ENCODE results near the gene KRT34. TPM values are rescaled to one million over a fixed set of nuclear protein-coding genes. Genes with fewer than 3 reads are reported as not detected.
"Not testable (repeated sequence)": the region's sequence is repeated elsewhere in the genome, so short reads cannot be mapped to it uniquely, and the experiment has no call there.

Gene KRT34
- total RNA-seq, 2 donors from 2014 or later, result not detected

DNA sequence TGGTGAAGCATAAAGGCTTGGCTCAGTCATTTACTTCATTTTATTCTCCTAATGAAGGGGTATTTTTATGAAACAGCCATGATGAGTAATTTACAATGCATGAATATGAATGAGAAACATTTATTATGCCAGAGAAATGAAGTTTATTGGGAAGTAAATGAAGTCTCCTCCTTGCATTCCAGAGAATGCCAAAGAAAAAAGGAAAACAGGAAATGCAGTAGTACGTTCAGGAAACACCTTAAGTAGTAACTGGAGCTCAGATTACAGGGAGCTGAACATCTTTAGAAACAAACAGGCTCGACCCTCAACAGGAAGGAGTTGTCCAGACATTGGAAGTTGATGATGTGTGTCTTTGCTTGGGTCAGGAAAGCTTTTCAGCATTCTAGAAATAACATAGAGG is 4.6 kb downstream of the KRT34 start:
- intact Hi-C loops (cut with DNase I), result no loop called here
- no peak for DNase-seq (ENCODE audit: low spot score)

DNA sequence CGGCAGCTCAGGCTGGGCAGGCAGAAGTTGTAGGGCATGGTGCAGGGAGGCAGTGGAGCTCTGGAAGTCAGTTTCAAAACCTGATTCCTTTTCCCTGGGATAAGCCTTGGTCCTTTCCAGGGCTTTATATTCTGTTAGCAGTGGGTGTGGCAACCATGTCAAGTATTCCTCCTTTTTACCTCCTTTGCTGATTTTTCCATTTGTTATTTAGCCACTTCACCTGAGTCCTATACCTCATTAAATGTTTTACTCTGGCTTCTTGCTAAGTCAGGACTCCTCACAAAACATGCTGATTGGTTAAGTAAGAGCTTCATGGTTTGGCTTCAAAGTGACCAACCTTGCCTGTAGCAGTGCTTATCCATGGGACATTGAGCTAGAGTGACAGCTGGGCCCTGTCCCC is 12.4 kb downstream of the KRT34 start, which contains the start of gene KRT33B:
TSS of gene KRT33B (minus strand) at position 101 of the 400 bp plus-strand sequence. CDS start at position 38, 63 bp downstream.
- intact Hi-C loops (cut with DNase I), result no loop called here

DNA sequence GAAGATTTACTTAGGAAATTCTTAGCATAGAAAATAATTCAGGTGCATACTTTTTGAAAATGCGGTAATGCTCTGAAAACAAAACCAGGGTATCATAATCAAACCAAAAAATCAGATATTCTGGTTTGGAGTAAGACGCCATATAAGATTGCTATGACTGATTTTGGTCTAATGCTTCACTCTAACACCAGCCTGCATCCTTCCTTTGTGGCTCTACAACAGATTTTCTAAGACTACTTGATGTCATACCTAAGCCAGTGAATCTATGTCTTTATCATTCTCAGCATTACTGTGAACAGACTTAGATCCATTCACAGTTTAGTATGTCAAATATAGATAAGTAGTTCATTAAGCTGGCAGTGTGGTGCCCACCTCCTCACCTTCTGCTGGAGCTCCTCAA is 13.1 kb downstream of the KRT34 start:
- intact Hi-C loops (cut with DNase I), result no loop called here

More for the DNA sequence above, 12.4 kb downstream of the KRT34 start, which contains the start of gene KRT33B:
- no peak for DNase-seq (ENCODE audit: low spot score)

DNA sequence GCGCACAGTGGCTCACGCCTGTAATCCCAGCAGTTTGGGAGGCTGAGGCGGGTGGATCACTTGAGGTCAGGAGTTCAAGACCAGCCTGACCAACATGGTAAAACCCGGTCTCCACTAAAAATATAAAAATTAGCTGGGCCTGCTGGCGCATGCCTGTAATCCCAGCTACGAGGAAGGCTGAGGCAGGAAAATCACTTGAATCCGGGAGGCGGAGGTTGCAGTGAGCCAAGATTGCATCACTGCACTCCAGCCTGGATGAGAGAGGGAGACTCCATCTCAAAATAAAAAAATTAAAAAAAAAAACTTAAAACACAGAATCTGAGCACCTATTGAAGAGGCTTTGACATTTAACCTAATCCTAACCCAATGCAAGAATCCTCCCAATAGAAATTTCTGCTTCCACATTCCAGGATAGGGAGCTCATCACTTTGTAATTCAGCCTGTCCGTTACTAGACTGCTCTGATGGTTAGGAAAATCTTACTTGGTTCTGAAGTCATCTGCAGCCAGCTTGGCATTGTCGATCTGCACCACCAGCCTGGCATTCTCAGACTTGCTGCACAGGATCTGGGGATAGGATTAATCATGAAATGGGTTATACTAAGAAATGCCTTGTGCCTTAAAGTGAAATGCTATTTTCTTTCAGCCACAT is 14.6 kb downstream of the KRT34 start:
- intact Hi-C loops (cut with DNase I), result no loop called here

More for the DNA sequence above, 13.1 kb downstream of the KRT34 start:
- no peak for DNase-seq (ENCODE audit: low spot score)

DNA sequence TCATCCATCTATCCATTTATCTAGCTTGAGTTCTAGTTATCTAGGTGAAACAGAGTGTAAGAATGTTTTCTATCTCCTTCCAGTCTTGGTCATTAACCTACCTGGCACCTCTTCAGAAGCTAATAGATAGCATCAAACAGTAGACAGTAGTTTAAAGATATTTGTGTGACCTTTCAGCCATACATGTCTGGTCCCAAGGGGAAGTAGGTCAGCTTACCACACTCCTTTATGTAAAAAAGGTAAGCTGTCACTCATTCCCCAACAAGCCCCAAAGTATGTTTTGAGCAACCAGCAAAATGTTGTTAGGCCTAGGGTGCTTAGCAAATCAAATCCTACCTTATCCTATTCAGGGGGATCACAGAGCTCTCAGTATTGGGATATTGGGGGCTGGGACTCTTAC is 16.0 kb downstream of the KRT34 start:
- DNase-seq (ENCODE audit: low spot score), result no peak
- intact Hi-C loops (cut with DNase I), result no loop called here

More for the DNA sequence above, 14.6 kb downstream of the KRT34 start:
- DNase-seq (ENCODE audit: low spot score), result no peak

DNA sequence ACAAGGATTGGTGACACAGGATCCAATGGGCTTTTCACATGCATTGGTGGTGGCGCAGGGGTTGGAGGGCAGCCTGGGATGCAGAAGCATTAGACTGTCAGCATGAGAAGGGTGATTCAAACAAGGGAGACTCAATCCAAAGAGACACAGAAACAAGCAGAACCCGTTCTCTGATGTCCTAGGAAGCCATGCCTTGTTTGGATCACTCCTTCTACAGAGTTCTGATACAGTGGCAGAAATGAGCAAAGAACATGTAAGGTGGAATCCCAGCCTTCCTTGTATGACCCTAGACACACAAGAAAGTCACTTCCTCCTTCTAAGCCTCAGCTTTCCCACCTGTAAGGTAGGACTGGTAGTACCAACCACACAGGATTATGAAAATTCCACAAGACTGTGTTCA is 18.2 kb downstream of the KRT34 start:
- DNase-seq (ENCODE audit: low spot score), result no peak
- intact Hi-C loops (cut with DNase I), result no loop called here

DNA sequence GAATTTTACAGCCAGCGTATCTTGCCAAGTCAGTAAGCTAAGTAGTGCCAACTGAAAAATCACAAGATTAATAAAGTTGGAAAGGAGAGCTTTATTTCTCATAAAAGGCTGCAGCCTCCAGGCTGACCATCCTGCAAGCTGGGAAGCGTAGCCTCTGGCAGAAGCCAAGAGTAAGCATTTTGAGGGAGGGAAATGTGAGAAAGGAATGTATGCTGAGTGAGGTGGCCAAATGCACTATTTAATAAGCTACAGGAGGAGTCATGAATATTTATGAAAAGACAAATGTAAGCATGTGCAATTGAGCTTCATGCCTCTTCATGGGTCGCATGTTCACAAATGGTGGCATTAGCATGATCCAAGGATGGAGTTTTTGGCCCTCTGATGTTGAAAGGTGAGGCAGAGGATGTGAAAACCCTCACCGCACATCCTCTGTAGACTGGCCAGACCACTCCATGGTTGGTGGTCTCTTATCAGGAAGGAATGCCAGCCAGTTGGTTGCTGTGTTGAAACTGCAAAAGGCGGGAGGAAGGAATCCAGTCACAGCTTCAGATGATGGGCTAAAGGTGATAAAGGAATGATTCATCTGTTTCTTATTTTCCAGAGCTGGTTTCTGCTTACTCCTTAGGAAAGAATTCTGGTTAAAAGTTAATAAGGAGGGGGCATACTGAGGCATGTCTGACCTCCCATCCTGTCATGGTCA is 21.7 kb downstream of the KRT34 start:
- DNase-seq (ENCODE audit: low spot score), result no peak
- intact Hi-C loops (cut with DNase I), result no loop called here

DNA sequence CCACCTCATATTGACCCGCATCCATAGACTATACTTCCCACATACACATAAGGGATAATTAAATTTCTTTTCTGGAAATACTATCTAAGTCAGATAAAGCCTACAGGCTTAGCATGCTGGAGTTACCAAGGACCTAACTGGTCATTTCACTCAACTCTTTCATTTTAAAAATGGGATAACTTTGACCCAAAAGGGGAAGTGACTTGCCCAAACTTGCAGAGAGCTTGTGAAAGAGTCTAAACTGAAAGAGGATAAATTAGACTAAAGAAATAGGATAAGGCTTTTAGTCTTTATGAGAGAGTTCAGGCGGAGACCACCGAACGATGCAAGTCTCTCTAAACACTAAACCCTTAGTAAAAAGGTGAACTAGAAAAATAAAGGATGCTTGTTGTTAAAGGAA is 27.6 kb downstream of the KRT34 start:
- intact Hi-C loops (cut with DNase I), result no loop called here
- DNase-seq (ENCODE audit: low spot score), result no peak

DNA sequence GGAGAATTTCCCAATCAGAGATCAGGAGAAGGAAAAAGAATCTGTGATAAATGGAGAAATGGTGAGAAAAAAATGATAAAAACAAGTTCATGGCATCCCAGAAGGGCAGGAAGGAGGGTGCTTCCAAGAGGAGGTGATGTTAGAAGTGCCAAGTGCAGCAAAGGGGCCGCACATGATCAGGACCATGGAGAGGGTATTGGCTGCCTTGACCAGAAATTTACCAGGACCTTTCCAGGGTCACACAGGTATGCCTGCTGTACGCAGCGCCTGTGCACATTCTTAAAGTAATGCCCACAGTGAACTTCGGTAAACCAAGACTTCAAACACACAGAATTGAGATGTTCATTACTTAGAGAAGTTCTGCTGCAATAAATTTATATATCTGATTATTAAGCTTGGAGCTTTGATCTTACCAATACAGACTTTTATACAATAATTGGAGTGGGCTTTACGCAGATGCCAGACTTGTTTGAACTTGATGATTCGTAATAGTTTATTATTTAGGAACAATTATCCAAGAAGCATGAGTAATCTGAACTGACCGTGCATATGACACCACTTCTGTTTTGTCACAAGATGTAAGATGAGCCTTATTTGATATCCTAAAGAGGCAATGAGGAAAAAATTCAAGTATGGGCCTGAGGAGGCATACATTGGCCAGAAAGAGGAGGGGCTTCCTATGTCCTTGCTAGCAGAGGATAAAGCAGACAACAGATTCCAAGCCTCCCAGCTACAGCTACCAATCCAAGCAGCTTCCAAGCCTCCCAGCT is 29.3 kb downstream of the KRT34 start:
- DNase-seq (ENCODE audit: low spot score), result no peak
- intact Hi-C loops (cut with DNase I), result no loop called here

DNA sequence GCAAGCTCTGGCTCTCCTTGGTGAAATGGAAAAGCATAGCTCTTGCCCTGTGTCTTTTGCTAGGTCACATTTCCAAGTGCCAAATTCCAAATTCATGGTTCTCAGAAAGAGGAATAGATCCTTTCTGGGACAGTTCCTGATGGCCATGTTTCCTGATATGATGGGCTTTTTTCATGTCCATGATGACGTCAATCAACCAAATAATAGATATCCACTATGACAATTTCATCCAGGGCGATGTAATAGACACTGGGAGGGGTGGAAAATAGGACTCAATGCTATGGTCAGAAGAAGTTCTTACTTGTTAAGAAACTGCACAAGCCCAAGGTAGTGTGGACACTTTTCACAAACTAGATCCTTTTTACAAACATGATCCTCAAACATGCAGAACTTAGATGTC is 30.9 kb downstream of the KRT34 start:
- intact Hi-C loops (cut with DNase I), result no loop called here
- no peak for DNase-seq (ENCODE audit: low spot score)

DNA sequence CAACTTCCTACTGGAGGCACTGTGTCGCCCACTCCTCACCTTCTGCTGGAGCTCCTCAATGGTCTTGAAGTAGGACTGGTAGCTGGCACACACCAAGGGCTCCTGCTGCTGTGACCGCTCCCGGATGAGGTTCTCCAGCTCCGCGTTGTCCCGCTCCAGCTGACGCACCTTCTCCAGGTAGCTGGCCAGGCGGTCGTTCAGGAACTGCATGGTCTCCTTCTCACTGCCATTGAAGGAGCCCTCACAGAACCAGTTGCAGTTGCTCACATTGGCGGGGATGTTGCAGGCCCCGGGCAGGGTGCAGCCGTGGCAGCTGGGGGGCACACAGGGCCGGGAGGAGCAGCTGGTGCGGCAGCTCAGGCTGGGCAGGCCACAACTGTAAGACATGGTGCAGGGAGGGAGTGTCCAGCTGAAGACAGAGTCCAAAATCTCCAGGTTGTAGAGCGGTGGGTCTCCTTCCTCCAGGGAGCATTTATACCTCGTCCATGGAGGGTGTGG is 31.7 kb downstream of the KRT34 start, which contains the start of gene KRT33A:
TSS of gene KRT33A (minus strand) at position 448 of the 498 bp plus-strand sequence. CDS start at position 387, 61 bp downstream.
- intact Hi-C loops (cut with DNase I); DNase-seq (ENCODE audit: low spot score): not testable (repeated sequence)

DNA sequence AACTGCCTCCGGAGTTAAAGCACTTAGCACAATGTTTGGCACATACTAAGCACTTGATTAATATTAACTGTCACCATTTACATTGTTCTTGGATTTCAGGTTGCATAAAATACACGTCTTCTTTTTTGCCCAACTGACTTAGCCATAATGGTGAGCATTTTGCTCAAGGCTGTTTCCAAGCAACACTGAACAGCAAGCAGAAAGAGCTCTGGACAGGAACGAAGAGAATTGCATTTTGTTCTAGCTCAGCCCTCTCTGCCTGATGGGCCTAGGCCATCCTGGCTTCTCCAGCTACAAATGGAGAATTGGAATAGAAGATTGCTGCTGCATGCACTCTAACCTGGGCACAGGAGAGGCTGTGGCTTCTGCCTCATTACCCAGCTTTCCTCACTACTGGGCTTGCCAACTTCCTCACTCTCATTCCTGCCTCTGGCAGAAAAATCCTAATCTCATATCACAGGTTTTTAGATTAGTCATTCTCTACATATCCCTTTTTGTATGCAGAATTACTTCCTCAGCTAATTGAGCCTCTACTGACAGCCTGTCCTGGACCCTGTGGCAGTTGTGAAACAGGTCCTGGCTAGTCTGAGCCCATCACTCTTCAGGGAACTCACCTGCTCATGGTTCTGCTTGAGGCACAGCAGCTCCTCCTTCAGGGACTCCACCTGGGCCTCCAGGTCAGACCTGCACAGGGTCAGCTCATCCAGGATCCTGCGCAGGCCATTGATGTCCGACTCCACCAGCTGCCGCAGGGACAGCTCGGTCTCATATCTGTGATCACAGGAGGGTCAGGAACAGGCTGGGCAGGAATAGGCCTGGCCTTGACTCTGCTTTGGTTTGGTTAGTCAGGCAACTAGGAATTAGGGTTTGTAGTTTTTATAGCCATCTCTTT is 34.0 kb downstream of the KRT34 start:
- DNase-seq (ENCODE audit: low spot score), result no peak
- intact Hi-C loops (cut with DNase I), result no loop called here

DNA sequence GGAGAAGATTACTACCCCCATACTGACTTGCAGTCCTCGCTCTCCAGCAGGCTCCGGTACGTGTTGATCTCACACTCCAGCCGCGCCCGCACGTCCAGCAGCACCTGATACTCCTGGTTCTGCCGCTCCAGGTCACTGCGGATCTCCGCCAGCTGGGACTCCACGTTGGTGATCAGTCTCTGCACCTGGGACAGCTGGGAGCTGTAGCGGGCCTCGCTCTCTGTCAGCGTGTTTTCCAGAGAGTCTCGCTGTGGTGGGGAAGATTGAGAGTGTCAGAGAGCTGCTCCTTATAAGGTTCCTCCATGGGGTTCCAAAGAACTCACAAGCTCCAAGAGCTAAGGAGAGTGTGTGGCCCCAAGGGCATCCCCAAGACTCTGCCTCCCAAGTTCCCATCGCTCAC is 35.7 kb downstream of the KRT34 start:
- DNase-seq (ENCODE audit: low spot score), result not testable (repeated sequence)

DNA sequence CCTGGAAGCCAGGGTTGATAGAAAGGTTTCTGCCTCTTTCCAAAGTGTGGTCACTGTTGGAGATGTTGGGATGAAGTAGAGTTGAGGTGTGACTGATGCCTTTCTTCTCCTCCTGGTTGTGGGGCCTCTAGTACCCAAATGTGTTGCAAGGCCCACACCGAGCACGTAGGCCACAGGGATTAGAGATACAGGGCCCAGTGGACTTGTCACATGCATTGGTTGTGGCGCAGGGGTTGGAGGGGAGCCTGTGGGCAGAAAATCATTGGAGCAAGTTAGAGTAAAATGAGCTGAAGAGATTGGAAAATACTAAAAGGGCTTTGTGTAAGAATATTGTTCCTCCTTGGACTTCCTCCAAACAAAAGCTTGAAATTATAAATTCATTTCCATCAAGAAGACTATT is 36.1 kb downstream of the KRT34 start:
- intact Hi-C loops (cut with DNase I), result no loop called here
- DNase-seq (ENCODE audit: low spot score), result no peak

More for the DNA sequence above, 35.7 kb downstream of the KRT34 start:
- intact Hi-C loops (cut with DNase I), result not testable (repeated sequence)

DNA sequence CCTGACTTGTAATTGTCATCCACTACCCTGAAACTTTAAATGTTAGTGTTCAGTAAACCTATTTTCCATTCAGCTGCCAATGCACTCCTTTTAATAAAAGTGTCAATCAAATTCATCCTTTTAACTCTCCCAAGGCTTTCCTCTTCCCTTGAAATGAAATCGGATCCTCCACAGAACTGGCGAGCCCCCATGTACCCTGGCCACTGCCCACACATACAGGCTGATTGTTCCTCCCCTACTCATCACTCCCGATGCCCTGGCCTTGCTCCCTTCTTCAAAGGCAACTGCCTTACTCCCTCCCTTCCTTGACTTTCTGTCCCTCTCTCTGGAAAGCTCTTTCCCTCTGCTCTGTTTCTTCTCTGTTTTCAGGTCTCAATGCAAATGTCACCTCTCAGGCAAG is 39.1 kb downstream of the KRT34 start:
- intact Hi-C loops (cut with DNase I), result no loop called here
- DNase-seq (ENCODE audit: low spot score), result no peak

DNA sequence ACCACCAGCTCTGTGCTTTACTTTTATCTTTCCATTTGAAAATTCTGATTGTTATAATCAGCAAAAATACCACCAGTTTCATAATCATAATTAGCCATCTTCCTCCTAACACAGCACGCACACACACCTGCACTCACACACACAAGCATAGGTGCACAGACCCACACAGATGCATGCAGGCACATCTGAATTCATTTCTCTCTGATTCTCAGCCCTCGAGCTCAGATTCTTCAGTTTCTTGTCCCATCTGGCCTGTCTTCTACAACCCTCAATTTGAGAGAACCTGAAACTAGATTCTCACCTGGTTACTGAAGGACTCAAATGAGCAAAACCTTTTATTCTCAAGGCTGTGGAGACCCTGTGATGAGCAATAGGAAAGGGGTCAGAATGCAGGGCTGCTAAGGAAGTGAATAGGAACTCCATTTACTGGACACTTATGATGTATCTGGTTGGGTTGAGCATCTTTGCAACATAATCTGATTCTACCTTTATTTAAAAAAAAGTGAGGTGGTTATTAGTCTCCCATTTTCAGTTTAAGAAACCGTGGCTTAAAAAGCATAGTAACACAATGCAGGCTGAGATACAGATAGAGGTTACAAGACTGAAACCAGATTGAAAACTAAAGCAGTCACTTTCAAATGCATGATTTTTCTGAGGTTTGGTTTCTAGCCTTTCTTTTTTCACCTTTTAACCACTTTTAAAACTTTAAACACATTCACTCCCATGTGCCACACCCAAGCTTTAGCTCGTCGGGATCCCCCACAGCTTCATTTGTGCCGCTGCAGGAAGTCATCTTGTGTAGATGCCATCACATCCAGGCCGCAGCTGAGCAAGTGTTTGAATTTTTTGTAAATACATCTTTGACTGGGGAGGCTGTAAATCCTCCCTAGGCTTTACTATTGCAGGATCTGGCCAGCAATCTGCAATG is 40.9 kb downstream of the KRT34 start:
- DNase-seq (ENCODE audit: low spot score), result no peak
- intact Hi-C loops (cut with DNase I), result no loop called here

DNA sequence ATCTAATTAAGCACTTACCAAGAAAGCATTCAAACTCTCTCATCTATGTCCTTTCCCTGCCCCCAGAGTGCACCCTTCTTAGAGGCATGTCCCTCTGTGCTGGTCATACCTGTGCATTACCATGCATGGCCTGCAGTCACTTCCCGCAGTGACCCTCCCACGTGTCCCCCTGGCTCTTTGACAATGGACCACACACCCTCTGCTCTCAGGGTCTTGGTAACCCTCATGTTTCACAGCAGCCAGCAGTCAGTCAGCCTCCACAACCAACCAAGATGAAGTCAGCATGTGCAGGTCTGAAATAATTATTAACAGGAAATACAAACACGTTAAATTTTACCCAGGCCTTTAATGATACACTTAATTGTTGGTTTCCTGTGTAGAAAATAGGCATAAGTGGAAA is 41.6 kb downstream of the KRT34 start:
- intact Hi-C loops (cut with DNase I), result no loop called here
- no peak for DNase-seq (ENCODE audit: low spot score)

Data from posterior vena cava (tissue), 2 donors.